Chondrocyte (in vitro differentiated cells): Measurements from ENCODE around the gene CDT1. TPM values are rescaled to one million over a fixed set of nuclear protein-coding genes. Genes with fewer than 3 reads are reported as not detected.
"Not testable (repeated sequence)": the region's sequence is repeated elsewhere in the genome, so short reads cannot be mapped to it uniquely, and the experiment has no call there.

Source experiments
- DNase-seq: peaks from one replicate; pipeline ENCODE4 v3.0.0; 2021; ENCODE audit warnings: mixed read lengths, low spot score
- H3K27ac Mint-ChIP-seq: one replicate; pipeline ENCODE4 v1.8.0; 2021; ENCODE audit warnings: mild to moderate bottlenecking, moderate library complexity, mixed read lengths; ENCODE audit not compliant: unreplicated experiment
- H3K27me3 Mint-ChIP-seq: 2 replicates; pipeline ENCODE4 v1.8.0; 2021; ENCODE audit warnings: low read depth, mixed read lengths
- H3K36me3 Mint-ChIP-seq: 2 replicates; pipeline ENCODE4 v1.8.0; 2021; ENCODE audit warnings: low read depth, mixed read lengths
- H3K4me1 Mint-ChIP-seq: 2 replicates; pipeline ENCODE4 v1.8.0; 2021; ENCODE audit warnings: low read depth, mild to moderate bottlenecking, mixed read lengths
- H3K4me3 Mint-ChIP-seq: one replicate; pipeline ENCODE4 v1.8.0; 2021; ENCODE audit warnings: mild to moderate bottlenecking, moderate library complexity, mixed read lengths; ENCODE audit not compliant: unreplicated experiment
- H3K9me3 Mint-ChIP-seq: 2 replicates; pipeline ENCODE4 v1.8.0; 2021; ENCODE audit warnings: low read depth, mixed read lengths
- CTCF ChIP-seq: fragments of 200-600 bp; sonication (generic); IDR thresholded peaks from 2 replicates; pipeline ENCODE4 v1.5.0; 2021; ENCODE audit warnings: antibody characterized with exemption, mild to moderate bottlenecking, moderate library complexity
- total RNA-seq: library from RNA; stranded (reverse); gene quantifications from 3 replicates; pipeline ENCODE4 v1.2.1, GENCODE V29; 2021

The CDT1 gene
- total RNA-seq, 1 donor from 2014 or later, result 3.7 TPM

GRCh38 chr16:88818575-88818874, 14.9 kb downstream of the CDT1 start:
- no peak for TF ChIP-seq CTCF
- peaks cover 1% of the 10 kb centered on the region for H3K36me3 Mint-ChIP-seq
- H3K27ac Mint-ChIP-seq, result no peak overlapping the region
- no peaks in the 10 kb centered on the region for H3K9me3 Mint-ChIP-seq
- no peak overlapping the region for H3K4me3 Mint-ChIP-seq
- DNase-seq, result no peak
- H3K27me3 Mint-ChIP-seq, result no peaks in the 10 kb centered on the region
- H3K4me1 Mint-ChIP-seq, result no peaks in the 10 kb centered on the region

GRCh38 chr16:88819126-88819525, 15.5 kb downstream of the CDT1 start:
- no peak overlapping the region for H3K4me3 Mint-ChIP-seq
- H3K27ac Mint-ChIP-seq, result no peak overlapping the region
- no peaks in the 10 kb centered on the region for H3K27me3 Mint-ChIP-seq
- H3K4me1 Mint-ChIP-seq, result no peaks in the 10 kb centered on the region
- no peak for DNase-seq
- H3K36me3 Mint-ChIP-seq, result peaks cover 1% of the 10 kb centered on the region
- H3K9me3 Mint-ChIP-seq, result no peaks in the 10 kb centered on the region
- no peak for TF ChIP-seq CTCF

GRCh38 chr16:88820385-88821025, 16.9 kb downstream of the CDT1 start:
- no peak overlapping the region for H3K27ac Mint-ChIP-seq

GRCh38 chr16:88821168-88821850, 17.7 kb downstream of the CDT1 start:
- Mint-ChIP-seq H3K36me3 (peaks cover 1% of the 10 kb centered on the region), H3K9me3 (no peaks in the 10 kb centered on the region), H3K4me3 (no peak overlapping the region), H3K27ac (no peak overlapping the region), H3K27me3 (no peaks in the 10 kb centered on the region), H3K4me1 (no peaks in the 10 kb centered on the region)
- TF ChIP-seq CTCF, result no peak
- DNase-seq, result no peak

More at GRCh38 chr16:88820385-88821025, 16.9 kb downstream of the CDT1 start:
- Mint-ChIP-seq H3K9me3 (no peaks in the 10 kb centered on the region), H3K4me3 (no peak overlapping the region), H3K27me3 (no peaks in the 10 kb centered on the region), H3K36me3 (peaks cover 1% of the 10 kb centered on the region), H3K4me1 (no peaks in the 10 kb centered on the region)
- no peak for DNase-seq
- no peak for TF ChIP-seq CTCF

- Mint-ChIP-seq H3K27me3 (no peaks in the 10 kb centered on the region), H3K9me3 (no peaks in the 10 kb centered on the region), H3K27ac (no peak overlapping the region), H3K4me3 (no peak overlapping the region), H3K4me1 (no peaks in the 10 kb centered on the region), H3K36me3 (peaks cover 1% of the 10 kb centered on the region)
- no peak for DNase-seq
- TF ChIP-seq CTCF, result no peak
Measured at GRCh38 chr16:88822281-88823040, 18.9 kb downstream of the CDT1 start.

GRCh38 chr16:88823646-88824045, 20.1 kb downstream of the CDT1 start:
- DNase-seq, H3K4me3 Mint-ChIP-seq, H3K27ac Mint-ChIP-seq, H3K4me1 Mint-ChIP-seq, H3K27me3 Mint-ChIP-seq, H3K36me3 Mint-ChIP-seq, H3K9me3 Mint-ChIP-seq: not testable (repeated sequence)
